Activated CD4-positive, alpha-beta T cell treated with anti-CD3 and anti-CD28 coated beads, Interleukin-2, amount 10 ng/mL, durations not matched to agents 24 days and 14 days (primary cell): ENCODE results near the gene ZDHHC14. TPM values are rescaled to one million over a fixed set of nuclear protein-coding genes. Genes with fewer than 3 reads are reported as not detected.

ENCODE experiments used
- DNase-seq: peaks from one replicate; pipeline ENCODE4 v3.0.0; 2022
- H3K27ac Mint-ChIP-seq: one replicate; pipeline ENCODE4 v1.8.0; 2022; ENCODE audit warnings: mild to moderate bottlenecking, mixed read lengths
- H3K27me3 Mint-ChIP-seq: one replicate; pipeline ENCODE4 v1.8.0; 2022; ENCODE audit warnings: mixed read lengths
- H3K36me3 Mint-ChIP-seq: one replicate; pipeline ENCODE4 v1.8.0; 2022; ENCODE audit warnings: low read depth, mild to moderate bottlenecking, mixed read lengths
- H3K4me1 Mint-ChIP-seq: one replicate; pipeline ENCODE4 v1.8.0; 2021; ENCODE audit warnings: mixed read lengths
- H3K4me3 Mint-ChIP-seq: one replicate; pipeline ENCODE4 v1.8.0; 2022; ENCODE audit warnings: mild to moderate bottlenecking, moderate library complexity, mixed read lengths
- H3K9me3 Mint-ChIP-seq: one replicate; pipeline ENCODE4 v1.8.0; 2021; ENCODE audit warnings: mixed read lengths
- intact Hi-C: fragments of 100-400 bp; cut with micrococcal nuclease; formaldehyde crosslinking; loops from one replicate; pipeline ENCODE4 v1.15.1; 2023
- total RNA-seq: library from RNA; stranded (reverse); gene quantifications from 2 replicates; pipeline ENCODE4 v1.2.3, GENCODE V29; 2022

Gene ZDHHC14
- total RNA-seq, 1 donor from 2014 or later, result 14.1 TPM

- peaks cover 11% of the 10 kb centered on the region for H3K9me3 Mint-ChIP-seq
- H3K27ac Mint-ChIP-seq, result no peak overlapping the region
- peaks cover 10% of the 10 kb centered on the region for H3K36me3 Mint-ChIP-seq
- no peak for DNase-seq
- peaks cover 4% of the 10 kb centered on the region for H3K27me3 Mint-ChIP-seq
- H3K4me3 Mint-ChIP-seq, result no peak overlapping the region
- intact Hi-C loops, result no loop called here
- H3K4me1 Mint-ChIP-seq, result peaks cover 21% of the 10 kb centered on the region
Observed at GRCh38 chr6:157493173-157493572, 112.2 kb downstream of the ZDHHC14 start.

DNA sequence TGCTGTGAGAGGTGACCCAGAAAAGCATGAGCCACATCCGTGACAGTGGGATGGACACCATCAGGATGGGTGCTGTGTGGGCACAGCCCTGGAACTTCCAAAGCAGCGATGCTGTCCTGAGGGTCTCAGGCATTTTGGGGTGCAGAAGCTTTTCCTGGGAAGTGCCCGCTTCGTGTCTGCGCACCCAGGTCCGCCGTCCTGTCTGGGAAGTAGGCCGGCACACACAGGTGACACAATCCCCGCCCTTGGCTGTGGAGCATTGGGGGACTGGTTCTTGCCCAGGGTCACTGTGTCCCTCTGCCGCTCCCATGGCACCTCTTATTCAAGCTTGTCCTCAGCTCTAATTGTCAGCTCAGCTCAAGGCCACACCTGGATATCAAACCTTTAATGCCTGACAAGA lies 112.6 kb downstream of the ZDHHC14 start:
- Mint-ChIP-seq H3K27ac (no peak overlapping the region), H3K36me3 (peaks cover 10% of the 10 kb centered on the region), H3K27me3 (peaks cover 4% of the 10 kb centered on the region), H3K9me3 (peaks cover 11% of the 10 kb centered on the region), H3K4me3 (no peak overlapping the region), H3K4me1 (peaks cover 23% of the 10 kb centered on the region)
- DNase-seq, result no peak
- intact Hi-C loops, result no loop called here

GRCh38 chr6:157494132-157494710 lies 113.2 kb downstream of the ZDHHC14 start:
- Mint-ChIP-seq H3K27ac (no peak overlapping the region), H3K9me3 (peaks cover 11% of the 10 kb centered on the region), H3K4me3 (no peak overlapping the region), H3K27me3 (peaks cover 4% of the 10 kb centered on the region), H3K36me3 (peaks cover 10% of the 10 kb centered on the region), H3K4me1 (peaks cover 27% of the 10 kb centered on the region)
- intact Hi-C loops, result no loop called here
- DNase-seq, result no peak

DNA sequence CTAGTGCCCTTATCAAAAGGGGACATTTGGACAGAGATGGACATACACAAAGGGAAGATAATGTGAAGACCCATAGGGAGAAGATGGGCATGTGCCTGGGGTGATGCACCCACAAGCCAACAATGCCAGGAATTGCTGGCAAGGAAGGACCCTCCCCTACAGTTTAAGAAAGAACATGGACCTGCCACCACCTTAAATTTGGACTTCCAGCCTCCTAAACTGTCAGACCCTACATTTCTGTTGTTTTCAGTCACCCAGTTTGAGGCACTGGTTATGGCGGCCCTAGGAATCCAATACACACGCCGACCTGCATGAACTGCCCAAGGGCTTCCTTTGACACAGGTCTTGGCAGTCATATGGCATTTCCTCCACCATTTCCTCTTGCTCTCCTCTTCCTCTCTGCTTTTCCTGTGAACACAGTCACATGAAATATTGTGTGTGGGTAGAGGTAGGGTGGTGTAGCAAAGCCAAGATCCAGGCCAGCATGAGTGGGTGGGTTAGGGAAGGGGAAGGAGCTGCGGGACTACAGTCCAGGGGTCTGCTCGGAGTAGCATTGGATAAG lies 115.6 kb downstream of the ZDHHC14 start:
- H3K36me3 Mint-ChIP-seq, result peaks cover 13% of the 10 kb centered on the region
- H3K27ac Mint-ChIP-seq, result no peak overlapping the region
- peaks cover 18% of the 10 kb centered on the region for H3K9me3 Mint-ChIP-seq
- H3K4me3 Mint-ChIP-seq, result no peak overlapping the region
- DNase-seq, result no peak
- peaks cover 27% of the 10 kb centered on the region for H3K4me1 Mint-ChIP-seq
- no peaks in the 10 kb centered on the region for H3K27me3 Mint-ChIP-seq
- intact Hi-C loops, result loop anchor here (5.0 kb wide), 1 partner anchor 69 kb away; no protein-coding TSS in a partner anchor

GRCh38 chr6:157497579-157497978 lies 116.6 kb downstream of the ZDHHC14 start:
- H3K9me3 Mint-ChIP-seq, result peaks cover 18% of the 10 kb centered on the region
- no peak overlapping the region for H3K4me3 Mint-ChIP-seq
- H3K27me3 Mint-ChIP-seq, result no peaks in the 10 kb centered on the region
- H3K4me1 Mint-ChIP-seq, result peaks cover 27% of the 10 kb centered on the region
- intact Hi-C loops, result loop anchor here (5.0 kb wide), 1 partner anchor 70 kb away; no protein-coding TSS in a partner anchor
- H3K36me3 Mint-ChIP-seq, result peaks cover 18% of the 10 kb centered on the region
- peak overlapping the region; percentile 48 for H3K27ac Mint-ChIP-seq
- DNase-seq, result no peak

DNA sequence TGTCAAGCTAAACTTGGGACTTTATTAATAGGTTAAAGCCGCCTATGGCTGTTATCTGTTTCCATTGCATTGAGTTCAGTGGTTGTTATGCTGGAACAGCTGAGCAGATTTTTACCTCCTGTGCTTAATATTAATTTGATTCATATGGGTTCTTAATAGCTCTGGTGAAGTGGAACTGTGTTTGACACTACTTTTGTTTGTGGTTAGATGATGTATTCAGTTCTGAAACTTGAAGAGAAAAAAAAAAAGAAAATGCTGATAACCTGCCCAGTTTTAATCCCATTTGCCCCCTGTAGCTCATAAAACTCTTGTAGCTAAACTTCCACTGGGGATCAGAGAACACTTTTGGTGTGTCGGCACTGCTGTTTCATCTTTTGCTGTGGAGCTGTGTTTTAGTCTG lies 117.8 kb downstream of the ZDHHC14 start:
- H3K4me3 Mint-ChIP-seq, result no peak overlapping the region
- no peak overlapping the region for H3K27ac Mint-ChIP-seq
- H3K4me1 Mint-ChIP-seq, result peaks cover 27% of the 10 kb centered on the region
- H3K27me3 Mint-ChIP-seq, result no peaks in the 10 kb centered on the region
- no peak for DNase-seq
- H3K36me3 Mint-ChIP-seq, result peaks cover 25% of the 10 kb centered on the region
- H3K9me3 Mint-ChIP-seq, result peaks cover 22% of the 10 kb centered on the region
- intact Hi-C loops, result loop anchor here (5.0 kb wide), 1 partner anchor 72 kb away; no protein-coding TSS in a partner anchor

GRCh38 chr6:157500022-157500421 lies 119.0 kb downstream of the ZDHHC14 start:
- H3K4me1 Mint-ChIP-seq, result peaks cover 25% of the 10 kb centered on the region
- H3K36me3 Mint-ChIP-seq, result peaks cover 28% of the 10 kb centered on the region
- peaks cover 22% of the 10 kb centered on the region for H3K9me3 Mint-ChIP-seq
- peak overlapping the region; percentile 38 for H3K27ac Mint-ChIP-seq
- no peaks in the 10 kb centered on the region for H3K27me3 Mint-ChIP-seq
- intact Hi-C loops, result no loop called here
- no peak overlapping the region for H3K4me3 Mint-ChIP-seq
- no peak for DNase-seq

DNA sequence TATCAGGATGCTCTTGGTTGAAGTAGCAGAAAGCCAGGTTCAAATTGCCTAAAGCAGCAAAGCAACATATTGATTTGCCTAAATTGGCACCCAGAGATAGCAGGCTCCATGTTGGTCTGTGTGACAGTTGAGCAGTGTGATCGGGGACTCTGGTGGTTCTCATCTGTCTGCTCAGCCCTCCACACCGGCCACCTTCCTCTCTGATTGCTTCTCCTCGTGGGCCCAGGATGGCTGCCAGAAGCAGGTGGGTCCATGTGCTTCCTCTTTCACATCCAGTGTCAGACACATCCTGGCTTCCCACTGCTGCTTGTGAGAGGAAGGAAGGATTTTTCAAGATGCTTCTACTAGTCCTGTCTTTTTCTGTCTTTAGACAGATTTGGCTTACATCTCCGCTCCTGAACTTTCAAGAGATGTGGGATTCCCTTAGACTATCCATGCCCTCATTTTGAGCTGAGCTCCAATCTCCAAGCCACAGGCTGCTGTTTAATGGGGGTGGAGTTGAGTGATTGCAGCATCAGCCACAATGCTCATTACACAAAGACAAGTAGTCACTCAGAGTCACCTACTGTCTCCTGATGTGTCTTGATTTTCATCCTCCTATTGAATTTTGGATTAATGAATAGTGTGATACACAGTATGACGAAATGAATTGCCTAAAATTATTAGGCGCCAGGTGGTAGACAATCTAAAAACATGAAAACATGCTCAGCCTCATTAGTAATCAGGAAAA lies 122.2 kb downstream of the ZDHHC14 start:
- Mint-ChIP-seq H3K4me3 (no peak overlapping the region), H3K36me3 (peaks cover 43% of the 10 kb centered on the region), H3K27me3 (no peaks in the 10 kb centered on the region), H3K27ac (no peak overlapping the region), H3K4me1 (peaks cover 16% of the 10 kb centered on the region), H3K9me3 (peaks cover 17% of the 10 kb centered on the region)
- no peak for DNase-seq
- intact Hi-C loops, result no loop called here

GRCh38 chr6:157505912-157506491 lies 125.0 kb downstream of the ZDHHC14 start:
- Mint-ChIP-seq H3K27ac (no peak overlapping the region), H3K27me3 (no peaks in the 10 kb centered on the region), H3K36me3 (peaks cover 51% of the 10 kb centered on the region), H3K9me3 (peaks cover 13% of the 10 kb centered on the region), H3K4me3 (no peak overlapping the region), H3K4me1 (peaks cover 8% of the 10 kb centered on the region)
- intact Hi-C loops, result no loop called here
- no peak for DNase-seq

DNA sequence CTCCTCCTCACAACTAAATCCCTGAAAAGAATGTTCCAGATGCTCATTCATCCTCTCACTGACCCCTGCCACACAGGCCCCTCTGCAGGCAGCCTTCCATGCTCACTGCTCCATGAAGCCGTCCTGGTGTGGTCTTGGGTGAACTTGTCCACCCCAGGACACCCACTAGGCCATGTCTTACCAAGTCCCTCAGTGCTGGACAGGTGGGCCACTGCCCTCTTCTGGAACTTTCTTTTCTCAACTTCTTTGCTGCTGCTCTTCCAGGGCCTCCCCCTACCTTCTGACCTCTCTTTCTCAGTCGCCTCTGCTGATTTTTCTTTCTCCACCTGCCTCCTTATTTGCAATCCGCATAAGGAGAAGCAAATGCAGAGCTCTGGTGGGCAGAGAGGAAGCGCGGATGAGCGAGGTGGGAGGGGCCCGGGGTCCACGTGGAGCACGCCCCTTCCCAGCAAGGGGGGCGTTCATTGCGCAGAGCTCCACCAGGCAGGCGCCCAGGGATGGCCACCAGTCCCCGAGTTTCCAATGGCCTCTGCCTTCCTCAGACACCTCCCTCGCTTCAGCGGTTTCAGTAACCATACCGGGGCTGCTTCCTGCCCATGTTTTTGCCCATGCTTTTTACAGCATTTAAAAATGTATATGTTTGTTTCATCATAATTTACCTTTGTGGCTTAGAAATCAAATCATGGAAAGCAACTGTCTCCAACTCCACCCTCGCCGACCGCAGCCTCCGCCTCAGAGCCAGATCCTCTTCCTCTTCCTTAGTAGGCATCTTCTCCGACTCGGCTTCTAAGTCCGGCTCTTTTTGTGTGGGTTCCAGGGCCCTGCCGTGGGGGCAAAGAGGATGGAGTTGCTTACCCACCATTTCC lies 129.6 kb downstream of the ZDHHC14 start:
- peaks cover 7% of the 10 kb centered on the region for H3K9me3 Mint-ChIP-seq
- intact Hi-C loops, result no loop called here
- H3K36me3 Mint-ChIP-seq, result peaks cover 33% of the 10 kb centered on the region
- peak; percentile 78 for DNase-seq
- H3K4me3 Mint-ChIP-seq, result peak overlapping the region; percentile 65
- peaks cover 13% of the 10 kb centered on the region for H3K4me1 Mint-ChIP-seq
- H3K27ac Mint-ChIP-seq, result peak overlapping the region; percentile 84
- no peaks in the 10 kb centered on the region for H3K27me3 Mint-ChIP-seq

- Mint-ChIP-seq H3K4me1 (peaks cover 13% of the 10 kb centered on the region), H3K27ac (no peak overlapping the region), H3K4me3 (no peak overlapping the region), H3K27me3 (no peaks in the 10 kb centered on the region), H3K36me3 (peaks cover 22% of the 10 kb centered on the region), H3K9me3 (peaks cover 3% of the 10 kb centered on the region)
- intact Hi-C loops, result no loop called here
- DNase-seq, result no peak
Observed at GRCh38 chr6:157511682-157512381, 130.8 kb downstream of the ZDHHC14 start.

- DNase-seq, result no peak
- Mint-ChIP-seq H3K36me3 (peaks cover 20% of the 10 kb centered on the region), H3K9me3 (peaks cover 3% of the 10 kb centered on the region), H3K27me3 (no peaks in the 10 kb centered on the region), H3K4me3 (no peak overlapping the region), H3K27ac (no peak overlapping the region), H3K4me1 (peaks cover 13% of the 10 kb centered on the region)
- intact Hi-C loops, result no loop called here
Observed at GRCh38 chr6:157512382-157512682, 131.3 kb downstream of the ZDHHC14 start.

DNA sequence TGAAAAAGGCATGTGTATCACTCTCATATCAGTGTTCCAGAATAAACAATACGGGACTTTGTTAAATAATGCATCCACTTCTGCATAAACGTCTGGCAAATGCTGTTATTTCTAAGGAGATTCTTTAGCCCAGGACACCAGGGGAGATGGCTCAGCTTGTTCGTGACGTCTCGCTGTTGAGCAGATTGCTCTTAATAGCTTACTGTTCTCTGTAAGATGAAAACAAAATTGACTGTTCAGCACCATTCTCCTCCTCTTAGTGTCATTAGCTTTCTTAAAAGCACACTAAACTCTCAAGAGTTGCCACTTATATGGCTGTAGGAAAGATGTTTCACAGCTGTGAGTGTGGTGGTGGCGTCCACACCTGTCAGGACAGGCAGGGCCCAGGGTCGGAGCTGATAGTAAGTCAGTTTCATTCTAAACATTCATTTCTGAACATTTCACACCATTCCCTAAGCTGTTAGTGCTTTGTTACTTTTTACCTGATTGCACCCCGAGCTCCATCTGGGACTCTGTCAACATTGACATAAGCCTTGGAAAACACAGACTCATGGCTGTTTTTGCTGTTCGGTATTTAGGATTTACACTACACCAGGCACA lies 132.1 kb downstream of the ZDHHC14 start:
- Mint-ChIP-seq H3K4me1 (peaks cover 13% of the 10 kb centered on the region), H3K36me3 (peaks cover 13% of the 10 kb centered on the region), H3K27ac (no peak overlapping the region), H3K27me3 (no peaks in the 10 kb centered on the region), H3K9me3 (peaks cover 3% of the 10 kb centered on the region), H3K4me3 (no peak overlapping the region)
- intact Hi-C loops, result no loop called here
- DNase-seq, result no peak
